ENCODE data around the gene CLIP2. TPM values are rescaled to one million over a fixed set of nuclear protein-coding genes. Genes with fewer than 3 reads are reported as not detected.
A peak's percentile ranks its signal among the peaks of the same experiment; 100 is the strongest.

Gene CLIP2
- total and polyA plus RNA-seq, 2 donors from 2014 or later = 5.8 to 19.1 TPM

- intact Hi-C loops (cut with DNase I) = no loop called here
- no peak for DNase-seq
- no peak for TF ChIP-seq CTCF (IDR thresholded peaks at IDR 0.05; ENCODE audit: borderline replicate concordance, extremely low read depth, insufficient read depth)
- peaks cover 0 to 4% (median 0%) of the 10 kb centered on the region in 3 donors for H3K4me1 ChIP-seq (ENCODE audit: control insufficient read depth in 2 of 3, insufficient read depth in 2 of 3, low read depth in 1 of 3, low read length in 3 of 3)
- H3K9me3 ChIP-seq (ENCODE audit: control insufficient read depth in 2 of 3, insufficient read depth in 1 of 3, low read length in 3 of 3) = no peaks in the 10 kb centered on the region
- no peaks in the 10 kb centered on the region for H3K27me3 ChIP-seq (ENCODE audit: control insufficient read depth, insufficient read depth, low read length)
- no peak overlapping the region for H3K9ac ChIP-seq (ENCODE audit: low read length in 3 of 3)
- no peak overlapping the region for H3K27ac ChIP-seq (ENCODE audit: low read depth in 2 of 2, low read length in 2 of 2)
- H3K4me3 ChIP-seq (ENCODE audit: low read length in 3 of 3) = no peak overlapping the region
- no peaks in the 10 kb centered on the region for H3K36me3 ChIP-seq (ENCODE audit: control insufficient read depth in 2 of 3, insufficient read depth in 3 of 3, low read length in 3 of 3)
- FAIRE-seq = no peak
Observed at GRCh38 chr7:74267756-74268565, 21.2 kb upstream of the CLIP2 start.

- DNase-seq (peak in 4 of 5 donors; percentile 75 to 95 (median 91)), FAIRE-seq (no peak)
- no peaks in the 10 kb centered on the region for H3K36me3 ChIP-seq (ENCODE audit: control insufficient read depth in 2 of 3, insufficient read depth in 3 of 3, low read length in 3 of 3)
- H3K27ac ChIP-seq (ENCODE audit: low read depth in 2 of 2, low read length in 2 of 2) = peak overlapping the region in 1 of 2 donors; percentile 23
- peaks cover 0 to 4% (median 0%) of the 10 kb centered on the region in 3 donors for H3K4me1 ChIP-seq (ENCODE audit: control insufficient read depth in 2 of 3, insufficient read depth in 2 of 3, low read depth in 1 of 3, low read length in 3 of 3)
- no peak for TF ChIP-seq CTCF (IDR thresholded peaks at IDR 0.05; ENCODE audit: borderline replicate concordance, extremely low read depth, insufficient read depth)
- peak overlapping the region in 1 of 3 donors; percentile 26 for H3K9ac ChIP-seq (ENCODE audit: low read length in 3 of 3)
- no peaks in the 10 kb centered on the region for H3K9me3 ChIP-seq (ENCODE audit: control insufficient read depth in 2 of 3, insufficient read depth in 1 of 3, low read length in 3 of 3)
- H3K4me3 ChIP-seq (ENCODE audit: low read length in 3 of 3) = peak overlapping the region; percentile 48 to 73 (median 69)
- no peaks in the 10 kb centered on the region for H3K27me3 ChIP-seq (ENCODE audit: control insufficient read depth, insufficient read depth, low read length)
- intact Hi-C loops (cut with DNase I) = no loop called here
Observed at GRCh38 chr7:74269757-74270277, 19.4 kb upstream of the CLIP2 start.

- Histone ChIP-seq H3K36me3 (ENCODE audit: control insufficient read depth in 2 of 3, insufficient read depth in 3 of 3, low read length in 3 of 3) (no peaks in the 10 kb centered on the region), H3K9ac (ENCODE audit: low read length in 3 of 3) (no peak overlapping the region), H3K4me1 (ENCODE audit: control insufficient read depth in 2 of 3, insufficient read depth in 2 of 3, low read depth in 1 of 3, low read length in 3 of 3) (peaks cover 0 to 6% (median 0%) of the 10 kb centered on the region in 3 donors), H3K27ac (ENCODE audit: low read depth in 2 of 2, low read length in 2 of 2) (peak overlapping the region; percentile 71 to 94), H3K4me3 (ENCODE audit: low read length in 3 of 3) (no peak overlapping the region), H3K27me3 (ENCODE audit: control insufficient read depth, insufficient read depth, low read length) (no peaks in the 10 kb centered on the region), H3K9me3 (ENCODE audit: control insufficient read depth in 2 of 3, insufficient read depth in 1 of 3, low read length in 3 of 3) (no peaks in the 10 kb centered on the region)
- FAIRE-seq (no peak), DNase-seq (peak in 1 of 5 donors; percentile 37)
- no peak for TF ChIP-seq CTCF (IDR thresholded peaks at IDR 0.05; ENCODE audit: borderline replicate concordance, extremely low read depth, insufficient read depth)
- intact Hi-C loops (cut with DNase I) = no loop called here
Observed at GRCh38 chr7:74271742-74272141, 17.5 kb upstream of the CLIP2 start.

All from kidney (tissue), 14 donors.